ENCODE data around the gene EME2. TPM values are rescaled to one million over a fixed set of nuclear protein-coding genes. Genes with fewer than 3 reads are reported as not detected.
A peak's percentile ranks its signal among the peaks of the same experiment; 100 is the strongest.

Gene EME2
- total and polyA plus RNA-seq, 4 donors, result 1.4 to 9.0 (median 3.0) TPM

GRCh38 chr16:1816396-1817275 is 44.0 kb downstream of the EME2 start:
- no peak for DNase-seq (ENCODE audit: low spot score)
- H3K4me3 ChIP-seq (ENCODE audit: low read depth in 1 of 3, low read length in 3 of 3), result no peak overlapping the region
- no peaks in the 10 kb centered on the region for H3K27me3 ChIP-seq (ENCODE audit: control insufficient read depth in 4 of 4, insufficient read depth in 4 of 4, low read length in 3 of 4)
- WGBS, result 73% methylated on average over 40 of the region's 40 CpGs
- H3K9ac ChIP-seq (ENCODE audit: low read depth in 1 of 2, low read length in 2 of 2), result no peak overlapping the region
- TF ChIP-seq CTCF (IDR thresholded peaks at IDR 0.05; ENCODE audit: low read depth, low read length, missing input control), result no peak
- TF ChIP-seq NR2F2 (IDR thresholded peaks at IDR 0.05), result no peak
- TF ChIP-seq ZBTB33 (IDR thresholded peaks at IDR 0.05), result no peak
- TF ChIP-seq RXRA (IDR thresholded peaks at IDR 0.05), result peak in 1 of 2 donors; percentile 63
- TF ChIP-seq TAF1 (conservative IDR thresholded peaks at IDR 0.05), result no peak
- TF ChIP-seq YY1 (IDR thresholded peaks at IDR 0.05), result no peak
- TF ChIP-seq HNF4A (conservative IDR thresholded peaks at IDR 0.05), result peak; percentile 5 to 80
- no peak for TF ChIP-seq ATF3 (IDR thresholded peaks at IDR 0.05)
- TF ChIP-seq HNF4G (IDR thresholded peaks at IDR 0.05), result no peak
- TF ChIP-seq REST (IDR thresholded peaks at IDR 0.05), result no peak
- no peak for TF ChIP-seq FOXA2 (IDR thresholded peaks at IDR 0.05)
- no peaks in the 10 kb centered on the region for H3K9me3 ChIP-seq (ENCODE audit: control insufficient read depth in 4 of 4, low read length in 3 of 4)
- peaks cover 0 to 74% (median 64%) of the 10 kb centered on the region in 4 donors for H3K4me1 ChIP-seq (ENCODE audit: control insufficient read depth in 4 of 4, insufficient read depth in 4 of 4, low read length in 3 of 4)
- peak overlapping the region; percentile 81 to 85 for H3K27ac ChIP-seq (ENCODE audit: low read depth in 1 of 2, low read length in 2 of 2)
- peaks cover 5 to 28% (median 24%) of the 10 kb centered on the region in 4 donors for H3K36me3 ChIP-seq (ENCODE audit: control insufficient read depth in 4 of 4, insufficient read depth in 3 of 4, low read depth in 1 of 4, low read length in 3 of 4)

- Histone ChIP-seq H3K9me3 (ENCODE audit: control insufficient read depth in 4 of 4, low read length in 3 of 4) (no peaks in the 10 kb centered on the region), H3K4me1 (ENCODE audit: control insufficient read depth in 4 of 4, insufficient read depth in 4 of 4, low read length in 3 of 4) (peaks cover 3 to 78% (median 69%) of the 10 kb centered on the region in 4 donors), H3K27ac (ENCODE audit: low read depth in 1 of 2, low read length in 2 of 2) (peak overlapping the region; percentile 81 to 85), H3K4me3 (ENCODE audit: low read depth in 1 of 3, low read length in 3 of 3) (no peak overlapping the region), H3K9ac (ENCODE audit: low read depth in 1 of 2, low read length in 2 of 2) (no peak overlapping the region), H3K27me3 (ENCODE audit: control insufficient read depth in 4 of 4, insufficient read depth in 4 of 4, low read length in 3 of 4) (no peaks in the 10 kb centered on the region), H3K36me3 (ENCODE audit: control insufficient read depth in 4 of 4, insufficient read depth in 3 of 4, low read depth in 1 of 4, low read length in 3 of 4) (peaks cover 5 to 31% (median 26%) of the 10 kb centered on the region in 4 donors)
- 92% methylated on average over 9 of the region's 9 CpGs for WGBS
- no peak for TF ChIP-seq HNF4A (conservative IDR thresholded peaks at IDR 0.05)
- no peak for DNase-seq (ENCODE audit: low spot score)
These were observed 44.6 kb downstream of the EME2 start for GRCh38 chr16:1817276-1817589.

Measured in liver (tissue), 9 donors.